ENCODE results near the gene IGF2BP2. TPM values are rescaled to one million over a fixed set of nuclear protein-coding genes. Genes with fewer than 3 reads are reported as not detected.
"Not testable (repeated sequence)": the region's sequence is repeated elsewhere in the genome, so short reads cannot be mapped to it uniquely, and the experiment has no call there.

IGF2BP2 gene
- total RNA-seq, 4 donors from 2014 or later = 5.1 to 29.8 (median 9.3) TPM

DNA sequence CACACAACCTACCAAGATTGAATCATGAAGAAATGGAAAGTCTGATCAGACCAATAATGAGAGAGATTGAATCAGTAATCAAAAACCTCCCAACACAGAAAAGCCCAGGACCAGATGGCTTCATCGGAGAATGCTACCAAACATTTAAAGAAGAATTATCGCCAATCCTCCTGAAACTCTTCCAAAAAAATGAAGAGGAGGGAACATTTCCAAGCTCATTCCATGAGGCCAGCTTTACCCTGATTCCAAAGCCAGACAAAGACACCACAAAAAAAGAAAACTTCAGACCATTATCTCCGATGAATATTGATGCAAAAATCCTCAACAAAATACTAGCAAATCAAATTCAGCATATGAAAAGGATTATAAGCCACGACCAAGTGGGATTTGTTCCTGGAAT is 144.6 kb downstream of the IGF2BP2 start:
- no peak for DNase-seq (ENCODE audit: low spot score in 2 of 2)
- WGBS, 2 donors = 53 to 65% methylated on average over 4 of the region's 4 CpGs
- no peak for TF ChIP-seq POLR2A (IDR thresholded peaks at IDR 0.05)
- no peak for TF ChIP-seq CTCF (IDR thresholded peaks at IDR 0.05)
- intact Hi-C loops (cut with DNase I; ENCODE audit: low total_unique reads) = no loop called here
- no peak overlapping the region for H3K4me3 ChIP-seq (ENCODE audit: low read depth, poor library complexity, severe bottlenecking)

GRCh38 chr3:185678027-185678426 is 146.8 kb downstream of the IGF2BP2 start:
- no peak for DNase-seq (ENCODE audit: low spot score in 2 of 2)
- intact Hi-C loops (cut with DNase I; ENCODE audit: low total_unique reads) = no loop called here
- WGBS, 2 donors = 96 to 100% methylated on average over 1 of the region's 1 CpG
- TF ChIP-seq POLR2A (IDR thresholded peaks at IDR 0.05) (no peak), CTCF (IDR thresholded peaks at IDR 0.05) (no peak)
- H3K4me3 ChIP-seq (ENCODE audit: low read depth, poor library complexity, severe bottlenecking) = no peak overlapping the region

DNA sequence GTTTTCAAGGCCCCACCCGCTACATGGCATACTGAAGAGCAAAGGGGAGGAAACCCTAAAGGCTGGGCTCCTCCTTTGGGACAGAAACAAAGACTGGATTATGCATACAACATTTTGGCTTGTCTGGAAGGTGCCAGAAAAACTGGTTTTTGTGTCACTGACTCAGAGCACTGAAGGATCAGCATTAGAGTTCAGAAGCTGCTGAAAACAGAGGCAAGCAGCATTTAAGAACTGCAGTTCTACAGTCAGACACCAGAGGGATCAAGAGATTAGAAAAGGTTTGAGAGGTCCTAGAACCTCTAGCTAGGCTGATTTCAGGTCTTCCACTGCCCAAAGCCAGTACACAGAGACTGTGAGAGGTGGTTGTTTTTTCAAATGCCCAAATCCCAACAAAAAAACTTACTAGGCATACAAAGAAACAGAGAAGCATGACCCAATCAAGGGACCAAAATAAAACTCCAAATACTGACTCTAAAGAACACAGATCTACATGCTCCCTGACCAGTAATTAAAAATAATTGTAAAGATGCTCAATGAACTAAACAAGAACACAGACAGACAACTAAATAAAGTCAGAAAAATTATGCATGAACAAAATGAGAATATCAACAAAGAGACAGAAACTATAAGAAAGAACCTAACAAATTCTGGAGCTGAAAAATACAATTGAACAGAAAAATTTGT is 147.6 kb downstream of the IGF2BP2 start:
- DNase-seq (ENCODE audit: low spot score in 2 of 2) = no peak
- WGBS, 2 donors = 38 to 53% methylated on average over 1 of the region's 1 CpG
- intact Hi-C loops (cut with DNase I; ENCODE audit: low total_unique reads) = no loop called here
- TF ChIP-seq POLR2A (IDR thresholded peaks at IDR 0.05) (no peak), CTCF (IDR thresholded peaks at IDR 0.05) (no peak)
- H3K4me3 ChIP-seq (ENCODE audit: low read depth, poor library complexity, severe bottlenecking) = no peak overlapping the region

DNA sequence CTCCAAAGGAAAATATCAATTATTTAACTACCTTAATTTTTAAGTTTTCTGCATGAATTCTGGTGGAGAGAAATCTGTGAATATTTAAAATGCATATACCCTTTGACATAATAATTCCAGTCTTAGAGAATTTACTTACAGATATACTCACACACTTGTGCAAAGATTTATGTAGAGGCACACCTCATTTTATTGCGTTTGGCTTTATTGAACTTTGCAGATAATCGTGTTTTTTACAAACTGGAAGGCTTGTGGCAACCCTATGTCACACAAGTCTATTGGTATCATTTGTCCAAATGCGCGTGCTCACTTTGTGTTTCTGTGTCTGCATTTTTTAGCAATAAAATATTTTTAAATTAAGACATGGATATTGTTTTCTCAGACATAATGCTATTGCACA is 157.3 kb downstream of the IGF2BP2 start:
- no peak for TF ChIP-seq CTCF (IDR thresholded peaks at IDR 0.05)
- no peak for TF ChIP-seq POLR2A (IDR thresholded peaks at IDR 0.05)
- no peak overlapping the region for H3K4me3 ChIP-seq (ENCODE audit: low read depth, poor library complexity, severe bottlenecking)
- 94 to 95% methylated on average over 4 of the region's 4 CpGs for WGBS, 2 donors
- DNase-seq (ENCODE audit: low spot score in 2 of 2) = no peak
- intact Hi-C loops (cut with DNase I; ENCODE audit: low total_unique reads) = loop anchor here (5.0 kb wide), 1 partner anchor 105 kb away; no protein-coding TSS in a partner anchor

DNA sequence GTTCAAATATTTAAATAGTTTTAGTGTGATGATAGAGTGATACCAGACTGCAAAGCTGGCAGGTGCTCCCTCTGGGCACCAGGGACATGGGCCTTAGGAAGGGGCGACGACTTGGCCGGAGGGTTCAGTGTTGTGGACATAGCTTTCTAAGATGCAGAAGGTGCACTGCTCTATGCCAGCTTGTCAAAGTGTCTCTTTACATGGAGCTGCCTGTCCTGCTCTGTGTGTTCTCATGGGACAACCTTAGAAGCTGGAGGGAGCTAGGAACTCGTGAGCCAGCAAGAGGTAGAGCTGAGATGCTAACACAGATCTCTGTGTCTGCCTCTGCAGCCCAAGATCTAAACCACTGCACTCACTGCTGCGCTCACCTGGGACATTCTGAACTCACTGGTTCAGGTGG is 160.9 kb downstream of the IGF2BP2 start:
- WGBS, 2 donors = 94% methylated on average over 5 of the region's 5 CpGs
- TF ChIP-seq POLR2A (IDR thresholded peaks at IDR 0.05) (no peak), CTCF (IDR thresholded peaks at IDR 0.05) (no peak)
- DNase-seq (ENCODE audit: low spot score in 2 of 2) = no peak
- no peak overlapping the region for H3K4me3 ChIP-seq (ENCODE audit: low read depth, poor library complexity, severe bottlenecking)
- intact Hi-C loops (cut with DNase I; ENCODE audit: low total_unique reads) = no loop called here

DNA sequence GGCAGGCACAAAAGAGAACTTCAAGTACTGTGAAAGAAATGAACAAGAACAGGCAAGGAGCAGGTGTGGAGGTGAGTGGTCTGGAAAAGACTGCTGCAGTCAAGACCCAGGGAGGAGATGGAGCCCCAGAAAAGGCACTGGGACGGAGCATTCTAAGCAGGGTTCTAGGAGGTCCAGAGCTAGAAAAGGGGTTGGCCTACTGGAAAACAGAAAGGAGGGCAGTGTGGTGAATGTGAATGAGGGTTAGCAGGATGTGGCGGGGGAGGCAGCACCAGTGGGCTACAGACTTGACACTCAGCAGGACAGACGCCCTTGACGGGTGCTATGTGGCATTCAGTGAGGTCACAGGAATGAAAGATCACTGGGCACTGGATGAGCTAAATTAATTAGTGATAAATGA is 163.1 kb downstream of the IGF2BP2 start:
- no peak for DNase-seq (ENCODE audit: low spot score in 2 of 2)
- intact Hi-C loops (cut with DNase I; ENCODE audit: low total_unique reads) = no loop called here
- TF ChIP-seq CTCF (IDR thresholded peaks at IDR 0.05) (no peak), POLR2A (IDR thresholded peaks at IDR 0.05) (no peak)
- WGBS, 2 donors = 90 to 100% methylated on average over 4 of the region's 4 CpGs
- H3K4me3 ChIP-seq (ENCODE audit: low read depth, poor library complexity, severe bottlenecking) = no peak overlapping the region

DNA sequence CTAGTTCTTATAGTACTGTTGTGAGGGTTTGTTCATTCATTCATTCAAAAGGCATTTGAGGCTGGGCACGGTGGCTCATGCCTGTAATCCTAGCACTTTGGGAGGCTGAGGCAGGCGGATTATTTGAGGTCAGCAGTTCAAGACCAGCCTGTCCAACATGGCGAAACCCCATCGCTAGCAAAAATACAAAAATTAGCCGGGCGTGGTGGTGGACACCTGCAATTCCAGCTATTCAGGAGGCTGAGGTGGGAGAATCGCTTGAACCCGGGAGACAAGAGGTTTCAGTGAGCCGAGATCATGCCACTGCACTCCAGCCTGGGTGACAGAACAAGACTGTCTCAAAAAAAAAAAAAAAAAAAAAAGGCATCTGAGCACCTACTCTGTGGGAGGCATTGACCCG is 163.5 kb downstream of the IGF2BP2 start:
- peak in 1 of 2 donors; percentile 8 for DNase-seq (ENCODE audit: low spot score in 2 of 2)
- 91 to 92% methylated on average over 10 of the region's 10 CpGs for WGBS, 2 donors
- intact Hi-C loops (cut with DNase I; ENCODE audit: low total_unique reads) = not testable (repeated sequence)

More for the DNA sequence above, 163.5 kb downstream of the IGF2BP2 start:
- not testable (repeated sequence) for H3K4me3 ChIP-seq (ENCODE audit: low read depth, poor library complexity, severe bottlenecking)

Measured in lower leg skin (tissue), 4 donors.